CD14-positive monocyte (primary cell): Measurements from ENCODE around the gene HSF2BP. TPM values are rescaled to one million over a fixed set of nuclear protein-coding genes. Genes with fewer than 3 reads are reported as not detected.
A peak's percentile ranks its signal among the peaks of the same experiment; 100 is the strongest.

Experiments
- DNase-seq, 3 donors: peaks; one replicate each; pipeline ENCODE4 v3.0.0-alpha.2; 2011 to 2022
- H2AFZ ChIP-seq: 2 replicates; pipeline ENCODE4 v1.6.0; 2012; ENCODE audit warnings: mild to moderate bottlenecking, low read depth, low read length, inconsistent platforms; ENCODE audit not compliant: insufficient read depth, poor library complexity, severe bottlenecking
- H3K27ac ChIP-seq, 2 donors: 1 replicate in 1 of 2; 2 replicates in 1 of 2; pipeline ENCODE4 v1.5.1; 2012 to 2013; ENCODE audit warnings: low read length in 2 of 2, control low read depth in 1 of 2, inconsistent platforms in 1 of 2, low read depth in 1 of 2, mild to moderate bottlenecking in 1 of 2
- H3K27me3 ChIP-seq, 2 donors: one replicate each; pipeline versions ENCODE4 v1.6.0 to v1.6.1; 2011 to 2013; ENCODE audit warnings: low read length in 2 of 2; ENCODE audit not compliant: control insufficient read depth in 2 of 2, insufficient read depth in 2 of 2
- H3K36me3 ChIP-seq, 2 donors: replicated peaks in 1 of 2; 1 replicate in 1 of 2; 2 replicates in 1 of 2; pipeline versions ENCODE4 v1.5.1 to v1.6.1; 2012 to 2013; ENCODE audit warnings: low read length in 2 of 2, control low read depth in 1 of 2, inconsistent platforms in 1 of 2, mild to moderate bottlenecking in 1 of 2; ENCODE audit not compliant: insufficient read depth in 2 of 2, control insufficient read depth in 1 of 2
- H3K4me1 ChIP-seq, 2 donors: 1 replicate in 1 of 2; 2 replicates in 1 of 2; pipeline versions ENCODE4 v1.5.1 to v1.6.1; 2012 to 2013; ENCODE audit warnings: low read length in 2 of 2, control low read depth in 1 of 2, inconsistent platforms in 1 of 2, mild to moderate bottlenecking in 1 of 2, moderate library complexity in 1 of 2; ENCODE audit not compliant: insufficient read depth in 2 of 2, control insufficient read depth in 1 of 2
- H3K4me2 ChIP-seq: replicated peaks from 2 replicates; pipeline ENCODE3; 2012; ENCODE audit warnings: low read length, moderate library complexity, mild to moderate bottlenecking; ENCODE audit not compliant: poor library complexity, severe bottlenecking; ENCODE audit errors: extremely low read depth
- H3K4me3 ChIP-seq, 3 experiments: fragments of 200-600 bp in 1 of 3; sonication (generic) in 1 of 3; replicated peaks in 1 of 3; 1 replicate in 2 of 3; 2 replicates in 1 of 3; pipeline ENCODE4 v1.5.1; 2011 to 2013; ENCODE audit warnings: low read length in 3 of 3, mild to moderate bottlenecking in 3 of 3, control low read depth in 2 of 3, low read depth in 2 of 3, inconsistent platforms in 1 of 3, moderate library complexity in 1 of 3
- H3K79me2 ChIP-seq: 2 replicates; pipeline ENCODE4 v1.6.0; 2012; ENCODE audit warnings: mild to moderate bottlenecking, control low read depth, inconsistent platforms, low read length, moderate library complexity; ENCODE audit not compliant: insufficient read depth
- H3K9ac ChIP-seq: 2 replicates; pipeline ENCODE4 v1.6.0; 2017; ENCODE audit warnings: low read length, mild to moderate bottlenecking; ENCODE audit not compliant: insufficient read depth, poor library complexity, severe bottlenecking
- H3K9me3 ChIP-seq, 2 donors: replicated peaks in 1 of 2; 1 replicate in 1 of 2; 2 replicates in 1 of 2; pipeline versions ENCODE4 v1.5.1 to v1.6.1; 2012 to 2013; ENCODE audit warnings: low read length in 2 of 2, control low read depth in 1 of 2; ENCODE audit not compliant: control insufficient read depth in 1 of 2, insufficient read depth in 1 of 2
- H4K20me1 ChIP-seq: 2 replicates; pipeline ENCODE4 v1.6.0; 2012; ENCODE audit warnings: mild to moderate bottlenecking, low read length, control low read depth, moderate library complexity; ENCODE audit not compliant: insufficient read depth
- H3K27ac Mint-ChIP-seq, 7 donors: one replicate each; pipeline ENCODE4 v1.8.0; 2020; ENCODE audit warnings: mild to moderate bottlenecking in 7 of 7, mixed read lengths in 7 of 7, moderate library complexity in 6 of 7, inconsistent platforms in 2 of 7
- H3K27me3 Mint-ChIP-seq, 3 donors: one replicate each; pipeline ENCODE4 v1.8.0; 2021 to 2022; ENCODE audit warnings: low read depth in 3 of 3, mild to moderate bottlenecking in 3 of 3, mixed read lengths in 3 of 3, moderate library complexity in 3 of 3, inconsistent platforms in 1 of 3
- H3K36me3 Mint-ChIP-seq, 2 donors: one replicate each; pipeline ENCODE4 v1.8.0; 2020; ENCODE audit warnings: mixed read lengths in 2 of 2, inconsistent platforms in 1 of 2, mild to moderate bottlenecking in 1 of 2
- H3K4me1 Mint-ChIP-seq: one replicate; pipeline ENCODE4 v1.8.0; 2020; ENCODE audit warnings: mild to moderate bottlenecking, mixed read lengths
- H3K4me3 Mint-ChIP-seq, 2 donors: one replicate each; pipeline ENCODE4 v1.8.0; 2020; ENCODE audit warnings: mild to moderate bottlenecking in 2 of 2, mixed read lengths in 2 of 2, moderate library complexity in 1 of 2
- H3K9me3 Mint-ChIP-seq, 7 donors: one replicate each; pipeline ENCODE4 v1.8.0; 2020 to 2022; ENCODE audit warnings: mixed read lengths in 7 of 7, mild to moderate bottlenecking in 6 of 7, moderate library complexity in 6 of 7, inconsistent platforms in 2 of 7
- WGBS: methylation state at CpG from one replicate; pipeline ENCODE4 v1.1.5; 2013; ENCODE audit warnings: missing lambda C conversion rate; ENCODE audit not compliant: insufficient coverage; 5-methylcytosine and 5-hydroxymethylcytosine counted together
- intact Hi-C, 2 donors: fragments of 100-400 bp; cut with micrococcal nuclease; formaldehyde crosslinking; loops; one replicate each; pipeline versions ENCODE4 v1.15.0 to v1.15.1; 2023
- polyA plus RNA-seq, 3 donors: library from polyadenylated mRNA; depleted of rRNA in 1 of 3; unstranded in 2 of 3; stranded (reverse) in 1 of 3; fragments of 300-500 nt in 2 of 3; fragments of >200 nt in 1 of 3; fragmentation: Illumina TruSeq in 2 of 3; gene quantifications; 1 replicate in 2 of 3; 2 replicates in 1 of 3; pipeline ENCODE4 v1.2.3, GENCODE V29; 2012 to 2021
- TF ChIP-seq, protein P1 (sequence below): fragments of 200-600 bp; IDR thresholded peaks from one replicate; pipeline ENCODE4 v1.8.0; 2022; ENCODE audit warnings: antibody characterized with exemption, mild to moderate bottlenecking

HSF2BP gene
- polyA plus RNA-seq, 3 donors: 0.20 TPM; not detected in 2

DNA sequence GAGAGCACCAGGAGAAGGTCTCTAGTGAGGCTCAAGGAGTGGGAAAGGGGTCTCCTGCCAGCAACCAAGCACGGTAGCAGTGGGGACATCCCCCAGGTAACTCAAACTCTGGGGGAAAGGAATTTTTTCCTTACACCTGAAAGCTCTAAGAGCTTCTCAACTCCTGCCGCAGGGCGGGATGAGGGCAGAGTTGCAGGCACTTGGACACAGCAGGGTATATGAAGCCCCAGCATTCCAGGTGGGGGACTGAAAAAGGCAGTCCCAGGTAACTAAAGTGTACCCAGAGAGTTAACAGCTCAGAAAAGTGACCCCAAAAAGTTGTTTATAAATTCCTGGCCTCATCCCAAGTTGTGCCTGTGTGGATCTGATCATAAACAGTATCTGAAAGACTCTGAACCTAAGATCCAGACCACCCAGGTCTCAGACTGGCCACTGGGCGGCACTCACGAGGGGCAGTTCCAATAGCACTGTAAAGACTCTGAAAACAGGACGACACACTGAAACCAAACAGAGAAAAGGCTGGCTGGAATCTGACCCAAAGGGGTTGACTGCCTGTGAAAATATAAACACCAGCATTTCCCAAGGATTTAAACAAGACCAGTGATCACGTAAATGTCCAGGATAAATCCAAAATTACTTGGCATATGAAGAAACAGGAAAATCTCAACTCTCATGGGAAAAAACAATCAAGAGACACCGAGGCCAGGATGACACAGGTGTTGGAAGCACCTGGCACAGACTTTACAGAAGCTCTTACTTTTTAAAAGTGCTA, 47.5 kb downstream of the HSF2BP start:
- Histone ChIP-seq H3K4me2 (no peak overlapping the region), H3K27ac (no peak overlapping the region), H4K20me1 (no peaks in the 10 kb centered on the region), H3K9ac (no peak overlapping the region), H3K79me2 (no peaks in the 10 kb centered on the region), H3K27me3 (no peaks in the 10 kb centered on the region), H3K36me3 (no peaks in the 10 kb centered on the region), H2AFZ (no peak overlapping the region), H3K4me3 (no peak overlapping the region), H3K9me3 (no peaks in the 10 kb centered on the region), H3K4me1 (no peaks in the 10 kb centered on the region)
- TF ChIP-seq, protein P1, sequence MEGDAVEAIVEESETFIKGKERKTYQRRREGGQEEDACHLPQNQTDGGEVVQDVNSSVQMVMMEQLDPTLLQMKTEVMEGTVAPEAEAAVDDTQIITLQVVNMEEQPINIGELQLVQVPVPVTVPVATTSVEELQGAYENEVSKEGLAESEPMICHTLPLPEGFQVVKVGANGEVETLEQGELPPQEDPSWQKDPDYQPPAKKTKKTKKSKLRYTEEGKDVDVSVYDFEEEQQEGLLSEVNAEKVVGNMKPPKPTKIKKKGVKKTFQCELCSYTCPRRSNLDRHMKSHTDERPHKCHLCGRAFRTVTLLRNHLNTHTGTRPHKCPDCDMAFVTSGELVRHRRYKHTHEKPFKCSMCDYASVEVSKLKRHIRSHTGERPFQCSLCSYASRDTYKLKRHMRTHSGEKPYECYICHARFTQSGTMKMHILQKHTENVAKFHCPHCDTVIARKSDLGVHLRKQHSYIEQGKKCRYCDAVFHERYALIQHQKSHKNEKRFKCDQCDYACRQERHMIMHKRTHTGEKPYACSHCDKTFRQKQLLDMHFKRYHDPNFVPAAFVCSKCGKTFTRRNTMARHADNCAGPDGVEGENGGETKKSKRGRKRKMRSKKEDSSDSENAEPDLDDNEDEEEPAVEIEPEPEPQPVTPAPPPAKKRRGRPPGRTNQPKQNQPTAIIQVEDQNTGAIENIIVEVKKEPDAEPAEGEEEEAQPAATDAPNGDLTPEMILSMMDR: peak; percentile 70
- 56% methylated on average over 6 of the region's 8 CpGs for WGBS
- Mint-ChIP-seq H3K36me3 (no peaks in the 10 kb centered on the region), H3K4me1 (peaks cover 12% of the 10 kb centered on the region), H3K27me3 (peaks cover 0 to 11% (median 5%) of the 10 kb centered on the region in 3 donors), H3K27ac (no peak overlapping the region), H3K4me3 (no peak overlapping the region), H3K9me3 (peaks cover 0 to 2% (median 0%) of the 10 kb centered on the region in 7 donors)
- peak; percentile 12 to 35 (median 24) for DNase-seq
- intact Hi-C loops: no loop called here

DNA sequence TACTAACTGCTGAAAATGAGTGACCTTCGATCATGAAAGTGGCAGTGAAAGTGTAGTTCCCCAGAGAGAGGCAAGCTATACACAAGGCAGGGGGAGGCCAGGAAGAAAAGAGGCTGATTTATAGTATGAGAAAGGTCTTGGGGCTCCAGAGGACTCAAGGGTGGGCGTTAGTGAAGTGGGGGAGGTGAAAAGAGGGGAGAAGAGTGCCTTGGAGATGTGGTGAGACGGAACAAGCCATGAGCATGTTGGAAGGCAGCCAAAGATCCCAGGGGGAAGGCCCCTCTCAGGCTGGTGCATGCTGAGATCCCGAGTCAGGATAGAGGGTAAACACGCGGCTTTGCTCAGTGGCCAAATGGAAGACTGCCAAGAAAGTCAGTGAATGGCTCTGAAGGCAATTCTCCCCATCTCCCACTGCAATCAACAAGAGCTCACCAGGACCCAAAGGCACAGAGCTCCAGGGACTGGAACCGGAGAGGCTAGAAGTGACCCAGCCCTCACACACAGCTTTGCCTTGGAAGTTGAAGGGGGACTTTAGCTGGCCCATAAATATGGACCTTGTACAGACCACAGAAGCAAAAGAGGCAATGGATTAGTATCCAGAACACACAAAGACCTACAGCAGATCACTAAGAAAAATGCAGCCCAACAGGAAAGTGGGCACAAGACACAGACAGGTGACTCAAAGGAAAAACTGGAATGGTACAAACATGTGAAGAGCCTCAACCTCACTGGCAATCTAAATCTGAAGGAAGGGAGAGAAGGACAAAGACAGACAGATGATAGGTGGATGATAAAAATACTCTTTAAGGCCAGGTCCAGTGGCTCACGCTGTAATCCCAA, 49.6 kb downstream of the HSF2BP start:
- no peak overlapping the region for H2AFZ ChIP-seq
- peaks cover 0 to 11% (median 2%) of the 10 kb centered on the region in 3 donors for H3K27me3 Mint-ChIP-seq
- no peaks in the 10 kb centered on the region for H3K36me3 Mint-ChIP-seq
- H3K27me3 ChIP-seq: no peaks in the 10 kb centered on the region
- peaks cover 12% of the 10 kb centered on the region for H3K4me1 Mint-ChIP-seq
- peaks cover 3 to 4% of the 10 kb centered on the region in 2 donors for H3K4me1 ChIP-seq
- 85% methylated on average over 6 of the region's 8 CpGs for WGBS
- no peaks in the 10 kb centered on the region for H4K20me1 ChIP-seq
- DNase-seq: no peak
- no peaks in the 10 kb centered on the region for H3K79me2 ChIP-seq
- no peak overlapping the region for H3K27ac ChIP-seq
- no peak overlapping the region for H3K9ac ChIP-seq
- H3K9me3 ChIP-seq: no peaks in the 10 kb centered on the region
- no peak overlapping the region for H3K4me3 ChIP-seq
- no peak overlapping the region for H3K4me3 Mint-ChIP-seq
- H3K27ac Mint-ChIP-seq: no peak overlapping the region
- intact Hi-C loops: no loop called here
- H3K36me3 ChIP-seq: no peaks in the 10 kb centered on the region
- TF ChIP-seq, protein P1: no peak
- H3K4me2 ChIP-seq: no peak overlapping the region
- peaks cover 0 to 2% (median 0%) of the 10 kb centered on the region in 7 donors for H3K9me3 Mint-ChIP-seq
